ENCODE data around the gene TFB1M.

TFB1M gene

DNA sequence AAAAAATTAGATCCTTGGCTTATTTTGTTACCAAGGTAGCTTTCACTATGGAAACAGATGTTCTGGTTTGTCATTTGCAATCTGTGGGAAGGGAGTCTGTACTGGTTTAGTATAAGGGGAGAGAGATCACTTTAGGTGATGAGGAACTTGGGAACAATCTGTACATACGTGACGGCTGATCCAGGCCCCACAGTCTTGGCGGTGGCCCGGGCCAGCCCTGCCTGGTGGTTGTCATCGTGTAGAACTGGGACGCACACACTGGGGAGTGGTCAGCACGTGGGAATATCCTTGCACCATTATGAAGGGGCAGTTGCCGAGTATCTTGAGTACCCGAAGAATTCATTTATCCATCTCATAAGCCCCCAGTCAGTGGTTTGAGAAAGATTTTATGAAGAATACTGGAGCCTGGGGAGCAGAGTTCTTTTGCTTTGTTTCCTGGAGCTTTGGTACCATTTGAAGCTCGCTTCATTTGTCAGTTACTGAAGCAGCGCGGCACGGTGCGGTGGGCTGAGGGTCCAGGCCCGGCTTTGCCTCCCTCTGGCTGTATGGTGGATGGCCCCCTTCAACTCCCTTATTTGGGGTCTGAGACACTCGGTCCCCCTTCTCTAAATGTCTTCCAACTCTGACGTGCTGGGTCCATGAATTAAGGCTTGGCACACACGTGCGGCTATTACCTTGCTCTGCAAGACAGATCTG is 73.2 kb downstream of the TFB1M start (continued):
- TF ChIP-seq SP2 (tag by site-specific recombination; IDR thresholded peaks at IDR 0.05), result no peak
- TF ChIP-seq, protein P1, sequence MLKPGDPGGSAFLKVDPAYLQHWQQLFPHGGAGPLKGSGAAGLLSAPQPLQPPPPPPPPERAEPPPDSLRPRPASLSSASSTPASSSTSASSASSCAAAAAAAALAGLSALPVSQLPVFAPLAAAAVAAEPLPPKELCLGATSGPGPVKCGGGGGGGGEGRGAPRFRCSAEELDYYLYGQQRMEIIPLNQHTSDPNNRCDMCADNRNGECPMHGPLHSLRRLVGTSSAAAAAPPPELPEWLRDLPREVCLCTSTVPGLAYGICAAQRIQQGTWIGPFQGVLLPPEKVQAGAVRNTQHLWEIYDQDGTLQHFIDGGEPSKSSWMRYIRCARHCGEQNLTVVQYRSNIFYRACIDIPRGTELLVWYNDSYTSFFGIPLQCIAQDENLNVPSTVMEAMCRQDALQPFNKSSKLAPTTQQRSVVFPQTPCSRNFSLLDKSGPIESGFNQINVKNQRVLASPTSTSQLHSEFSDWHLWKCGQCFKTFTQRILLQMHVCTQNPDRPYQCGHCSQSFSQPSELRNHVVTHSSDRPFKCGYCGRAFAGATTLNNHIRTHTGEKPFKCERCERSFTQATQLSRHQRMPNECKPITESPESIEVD (tag by site-specific recombination; IDR thresholded peaks at IDR 0.05), result no peak

DNA sequence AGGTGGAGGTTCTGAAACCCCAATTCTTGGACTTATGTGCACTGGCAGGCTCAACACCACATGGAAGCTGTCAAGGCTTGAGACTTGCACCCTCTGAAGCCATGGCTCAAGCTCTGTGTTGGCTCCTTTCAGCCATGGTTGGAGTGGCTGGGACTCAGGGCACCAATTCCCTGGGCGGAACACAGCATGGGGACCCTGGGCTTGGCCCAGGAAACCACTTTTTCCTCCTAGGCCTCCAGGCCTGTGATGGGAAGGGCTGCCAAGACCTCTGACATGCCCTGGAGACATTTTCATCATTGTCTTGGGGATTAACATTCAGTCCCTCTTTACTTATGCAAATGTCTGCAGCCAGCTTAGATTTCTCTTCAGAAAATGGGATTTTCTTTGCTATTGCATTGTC is 76.7 kb downstream of the TFB1M start:
- Histone ChIP-seq H3K36me3 (ENCODE audit: control insufficient read depth in 2 of 2, insufficient read depth in 1 of 2, low read length in 2 of 2) (peaks cover 0 to 6% of the 10 kb centered on the region in 2 experiments; a peak in 1 of 3 replicates), H3K4me1 (ENCODE audit: control insufficient read depth, insufficient read depth, low read length) (no peaks in the 10 kb centered on the region), H3K27ac (ENCODE audit: extremely low read depth, low read depth, low read length) (no peak overlapping the region), H3K4me3 (ENCODE audit: low read depth, low read length) (no peak overlapping the region), H3K9me3 (ENCODE audit: control insufficient read depth, insufficient read depth, low read depth, low read length) (no peaks in the 10 kb centered on the region)
- peak; percentile 42 for TF ChIP-seq SETDB1 (IDR thresholded peaks at IDR 0.05; ENCODE audit: insufficient read length, low read length)
- peak; percentile 96 for TF ChIP-seq ZNF585B (tag by site-specific recombination; IDR thresholded peaks at IDR 0.05)
- TF ChIP-seq TRIM28 (IDR thresholded peaks at IDR 0.05; ENCODE audit: borderline replicate concordance, low read length), result peak; percentile 47; the same call in 1 of the 2 replicates
- TF ChIP-seq HOXA7 (CRISPR knock-in tag; IDR thresholded peaks at IDR 0.05; ENCODE audit: borderline replicate concordance), result no peak
- ChIA-PET CTCF (interaction anchor here (1.5 kb wide), 1 partner anchor 11 kb away, joined by 4 read pairs; no protein-coding TSS in a partner anchor), POLR2A (interaction anchor here (1.5 kb wide), 1 partner anchor 14 kb away, joined by 5 read pairs; no protein-coding TSS in a partner anchor)

DNA sequence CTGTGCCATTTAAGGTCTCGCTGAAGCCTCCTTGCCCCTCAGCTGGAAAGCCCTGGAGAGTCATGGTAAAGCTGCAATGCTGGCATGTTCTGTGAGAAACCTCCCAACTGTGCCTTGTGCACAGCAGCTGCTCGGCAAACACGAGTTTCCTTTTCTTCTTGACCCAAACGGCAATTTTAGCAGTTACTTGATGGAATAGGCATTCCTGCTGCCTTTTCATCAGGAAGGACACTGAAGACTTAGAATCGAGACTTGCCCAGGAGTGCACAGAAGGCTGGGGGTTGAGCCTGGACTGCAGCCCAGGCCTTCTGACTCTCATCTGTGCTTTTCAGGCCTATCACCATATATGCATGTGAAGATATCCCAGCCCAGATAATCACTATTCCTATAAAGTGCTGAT is 79.2 kb downstream of the TFB1M start:
- CTCF ChIA-PET, result interaction anchor here (0.7 to 1.2 kb wide), 2 partner anchors 15 to 34 kb away, joined by 3 to 4 read pairs; no protein-coding TSS in a partner anchor
- Histone ChIP-seq H3K27ac (ENCODE audit: extremely low read depth, low read depth, low read length) (no peak overlapping the region), H3K9me3 (ENCODE audit: control insufficient read depth, insufficient read depth, low read depth, low read length) (no peaks in the 10 kb centered on the region), H3K4me1 (ENCODE audit: control insufficient read depth, insufficient read depth, low read length) (no peaks in the 10 kb centered on the region), H3K36me3 (ENCODE audit: control insufficient read depth in 2 of 2, insufficient read depth in 1 of 2, low read length in 2 of 2) (no peaks in the 10 kb centered on the region), H3K4me3 (ENCODE audit: low read depth, low read length) (no peak overlapping the region)
- TF ChIP-seq ZNF157 (tag by site-specific recombination; IDR thresholded peaks at IDR 0.05), result no peak
- TF ChIP-seq ZNF777 (tag by site-specific recombination; IDR thresholded peaks at IDR 0.05; ENCODE audit: borderline replicate concordance), result no peak
- no peak for TF ChIP-seq ZNF274 (IDR thresholded peaks at IDR 0.05; ENCODE audit: low read length)
- no peak for TF ChIP-seq ZNF274 (tag by site-specific recombination; IDR thresholded peaks at IDR 0.05; ENCODE audit: borderline replicate concordance)
- no peak for TF ChIP-seq ZNF114 (tag by site-specific recombination; IDR thresholded peaks at IDR 0.05)
- no peak for TF ChIP-seq ZNF391 (tag by site-specific recombination; IDR thresholded peaks at IDR 0.05; ENCODE audit: borderline replicate concordance, low read depth)
- TF ChIP-seq HOXD13 (CRISPR knock-in tag; IDR thresholded peaks at IDR 0.05; ENCODE audit: borderline replicate concordance), result no peak
- TF ChIP-seq ZNF785 (tag by site-specific recombination; IDR thresholded peaks at IDR 0.05), result no peak
- no peak for TF ChIP-seq SETDB1 (IDR thresholded peaks at IDR 0.05; ENCODE audit: insufficient read length, low read length)
- no peak for TF ChIP-seq ZNF19 (tag by site-specific recombination; IDR thresholded peaks at IDR 0.05; ENCODE audit: low read depth)
- no peak for TF ChIP-seq GLIS1 (tag by site-specific recombination; IDR thresholded peaks at IDR 0.05)
- TF ChIP-seq EGR2 (tag by site-specific recombination; IDR thresholded peaks at IDR 0.05; ENCODE audit: low read depth), result no peak
- TF ChIP-seq, protein P2, sequence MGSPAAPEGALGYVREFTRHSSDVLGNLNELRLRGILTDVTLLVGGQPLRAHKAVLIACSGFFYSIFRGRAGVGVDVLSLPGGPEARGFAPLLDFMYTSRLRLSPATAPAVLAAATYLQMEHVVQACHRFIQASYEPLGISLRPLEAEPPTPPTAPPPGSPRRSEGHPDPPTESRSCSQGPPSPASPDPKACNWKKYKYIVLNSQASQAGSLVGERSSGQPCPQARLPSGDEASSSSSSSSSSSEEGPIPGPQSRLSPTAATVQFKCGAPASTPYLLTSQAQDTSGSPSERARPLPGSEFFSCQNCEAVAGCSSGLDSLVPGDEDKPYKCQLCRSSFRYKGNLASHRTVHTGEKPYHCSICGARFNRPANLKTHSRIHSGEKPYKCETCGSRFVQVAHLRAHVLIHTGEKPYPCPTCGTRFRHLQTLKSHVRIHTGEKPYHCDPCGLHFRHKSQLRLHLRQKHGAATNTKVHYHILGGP (tag by site-specific recombination; IDR thresholded peaks at IDR 0.05), result no peak
- TF ChIP-seq, protein P3, sequence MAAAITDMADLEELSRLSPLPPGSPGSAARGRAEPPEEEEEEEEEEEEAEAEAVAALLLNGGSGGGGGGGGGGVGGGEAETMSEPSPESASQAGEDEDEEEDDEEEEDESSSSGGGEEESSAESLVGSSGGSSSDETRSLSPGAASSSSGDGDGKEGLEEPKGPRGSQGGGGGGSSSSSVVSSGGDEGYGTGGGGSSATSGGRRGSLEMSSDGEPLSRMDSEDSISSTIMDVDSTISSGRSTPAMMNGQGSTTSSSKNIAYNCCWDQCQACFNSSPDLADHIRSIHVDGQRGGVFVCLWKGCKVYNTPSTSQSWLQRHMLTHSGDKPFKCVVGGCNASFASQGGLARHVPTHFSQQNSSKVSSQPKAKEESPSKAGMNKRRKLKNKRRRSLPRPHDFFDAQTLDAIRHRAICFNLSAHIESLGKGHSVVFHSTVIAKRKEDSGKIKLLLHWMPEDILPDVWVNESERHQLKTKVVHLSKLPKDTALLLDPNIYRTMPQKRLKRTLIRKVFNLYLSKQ (tag by site-specific recombination; IDR thresholded peaks at IDR 0.05; ENCODE audit: borderline replicate concordance), result no peak
- POLR2A ChIA-PET, result no interaction called here
